GM23338 (cell line): Measurements from ENCODE around the gene PIP5K1A.

ENCODE experiments used
- EZH2phosphoT487 ChIP-seq: fragments of 200-600 bp; sonication (generic); IDR thresholded peaks from one replicate; pipeline ENCODE4 v1.8.1; 2018; ENCODE audit warnings: antibody characterized with exemption; ENCODE audit not compliant: unreplicated experiment
- POLR2AphosphoS5 ChIP-seq: IDR thresholded peaks from 2 replicates; pipeline ENCODE4 v1.6.1; 2016; ENCODE audit warnings: antibody characterized with exemption, low read depth
- TF ChIP-seq, protein P1 (sequence below), 2 experiments: fragments of 200-600 bp in 1 of 2; sonication (generic) in 1 of 2; conservative IDR thresholded peaks; 2 replicates each; pipeline versions ENCODE4 v1.5.1 to v1.6.1; 2016 to 2017; ENCODE audit warnings: antibody characterized with exemption in 2 of 2, low read depth in 2 of 2, mild to moderate bottlenecking in 2 of 2, moderate library complexity in 1 of 2
- TF ChIP-seq, protein P2 (sequence below): IDR thresholded peaks from one replicate; pipeline ENCODE4 v1.6.1; 2018; ENCODE audit warnings: antibody characterized with exemption; ENCODE audit not compliant: unreplicated experiment

DNA sequence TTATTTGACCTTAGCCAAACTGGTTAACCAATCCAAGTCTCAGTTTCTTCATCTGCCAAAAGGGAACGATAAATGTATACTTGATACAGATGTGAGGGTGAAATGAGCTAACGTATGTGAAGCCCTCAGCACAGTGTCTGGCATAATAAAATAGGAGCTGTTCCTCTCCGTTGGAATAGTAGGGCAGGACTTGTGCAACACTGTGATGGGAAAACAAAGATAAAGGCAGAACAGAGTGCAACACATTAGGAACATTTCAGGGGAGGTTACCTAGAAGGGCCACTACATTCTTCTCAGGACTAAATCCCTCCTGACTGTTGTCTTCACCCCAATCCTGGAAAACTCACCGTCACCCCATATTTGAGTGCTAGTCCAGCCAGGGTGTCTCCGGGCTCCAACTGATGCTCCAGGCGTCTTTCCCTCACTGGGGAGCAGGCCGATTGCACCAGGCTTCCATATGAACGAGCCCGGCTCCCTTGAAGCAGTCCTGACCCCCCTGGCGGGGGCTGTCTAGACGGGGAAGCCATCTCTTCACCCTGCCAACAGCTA, 33.5 kb upstream of the PIP5K1A start:
- TF ChIP-seq POLR2AphosphoS5: no peak
- TF ChIP-seq, protein P1, sequence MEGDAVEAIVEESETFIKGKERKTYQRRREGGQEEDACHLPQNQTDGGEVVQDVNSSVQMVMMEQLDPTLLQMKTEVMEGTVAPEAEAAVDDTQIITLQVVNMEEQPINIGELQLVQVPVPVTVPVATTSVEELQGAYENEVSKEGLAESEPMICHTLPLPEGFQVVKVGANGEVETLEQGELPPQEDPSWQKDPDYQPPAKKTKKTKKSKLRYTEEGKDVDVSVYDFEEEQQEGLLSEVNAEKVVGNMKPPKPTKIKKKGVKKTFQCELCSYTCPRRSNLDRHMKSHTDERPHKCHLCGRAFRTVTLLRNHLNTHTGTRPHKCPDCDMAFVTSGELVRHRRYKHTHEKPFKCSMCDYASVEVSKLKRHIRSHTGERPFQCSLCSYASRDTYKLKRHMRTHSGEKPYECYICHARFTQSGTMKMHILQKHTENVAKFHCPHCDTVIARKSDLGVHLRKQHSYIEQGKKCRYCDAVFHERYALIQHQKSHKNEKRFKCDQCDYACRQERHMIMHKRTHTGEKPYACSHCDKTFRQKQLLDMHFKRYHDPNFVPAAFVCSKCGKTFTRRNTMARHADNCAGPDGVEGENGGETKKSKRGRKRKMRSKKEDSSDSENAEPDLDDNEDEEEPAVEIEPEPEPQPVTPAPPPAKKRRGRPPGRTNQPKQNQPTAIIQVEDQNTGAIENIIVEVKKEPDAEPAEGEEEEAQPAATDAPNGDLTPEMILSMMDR (conservative IDR thresholded peaks at IDR 0.05; ENCODE audit: low read depth in 2 of 2): no peak
- TF ChIP-seq, protein P2, sequence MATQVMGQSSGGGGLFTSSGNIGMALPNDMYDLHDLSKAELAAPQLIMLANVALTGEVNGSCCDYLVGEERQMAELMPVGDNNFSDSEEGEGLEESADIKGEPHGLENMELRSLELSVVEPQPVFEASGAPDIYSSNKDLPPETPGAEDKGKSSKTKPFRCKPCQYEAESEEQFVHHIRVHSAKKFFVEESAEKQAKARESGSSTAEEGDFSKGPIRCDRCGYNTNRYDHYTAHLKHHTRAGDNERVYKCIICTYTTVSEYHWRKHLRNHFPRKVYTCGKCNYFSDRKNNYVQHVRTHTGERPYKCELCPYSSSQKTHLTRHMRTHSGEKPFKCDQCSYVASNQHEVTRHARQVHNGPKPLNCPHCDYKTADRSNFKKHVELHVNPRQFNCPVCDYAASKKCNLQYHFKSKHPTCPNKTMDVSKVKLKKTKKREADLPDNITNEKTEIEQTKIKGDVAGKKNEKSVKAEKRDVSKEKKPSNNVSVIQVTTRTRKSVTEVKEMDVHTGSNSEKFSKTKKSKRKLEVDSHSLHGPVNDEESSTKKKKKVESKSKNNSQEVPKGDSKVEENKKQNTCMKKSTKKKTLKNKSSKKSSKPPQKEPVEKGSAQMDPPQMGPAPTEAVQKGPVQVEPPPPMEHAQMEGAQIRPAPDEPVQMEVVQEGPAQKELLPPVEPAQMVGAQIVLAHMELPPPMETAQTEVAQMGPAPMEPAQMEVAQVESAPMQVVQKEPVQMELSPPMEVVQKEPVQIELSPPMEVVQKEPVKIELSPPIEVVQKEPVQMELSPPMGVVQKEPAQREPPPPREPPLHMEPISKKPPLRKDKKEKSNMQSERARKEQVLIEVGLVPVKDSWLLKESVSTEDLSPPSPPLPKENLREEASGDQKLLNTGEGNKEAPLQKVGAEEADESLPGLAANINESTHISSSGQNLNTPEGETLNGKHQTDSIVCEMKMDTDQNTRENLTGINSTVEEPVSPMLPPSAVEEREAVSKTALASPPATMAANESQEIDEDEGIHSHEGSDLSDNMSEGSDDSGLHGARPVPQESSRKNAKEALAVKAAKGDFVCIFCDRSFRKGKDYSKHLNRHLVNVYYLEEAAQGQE: no peak
- TF ChIP-seq EZH2phosphoT487: no peak
